DMS114 treated with DMSO at 0.1 percent for 48 hours (cell line): ENCODE data around the gene MBNL2.
"Not testable (repeated sequence)": the region's sequence is repeated elsewhere in the genome, so short reads cannot be mapped to it uniquely, and the experiment has no call there.

Experiments
- DNase-seq: peaks from one replicate; lab custom pipeline; 2025; ENCODE audit not compliant: unreplicated experiment; lab: John Stamatoyannopoulos, UW

The MBNL2 gene

GRCh38 chr13:97344265-97345175 lies 122.4 kb downstream of the MBNL2 start:
- DNase-seq = peak; percentile 4

GRCh38 chr13:97346097-97346496 lies 124.0 kb downstream of the MBNL2 start:
- no peak for DNase-seq

- no peak for DNase-seq
Observed at GRCh38 chr13:97346561-97347254, 124.6 kb downstream of the MBNL2 start.

GRCh38 chr13:97347255-97347932 lies 125.3 kb downstream of the MBNL2 start:
- no peak for DNase-seq

GRCh38 chr13:97348569-97349100 lies 126.5 kb downstream of the MBNL2 start:
- DNase-seq = no peak

- not testable (repeated sequence) for DNase-seq
Observed at GRCh38 chr13:97352012-97352411, 129.9 kb downstream of the MBNL2 start.

- DNase-seq = no peak
Observed at GRCh38 chr13:97352815-97353214, 130.7 kb downstream of the MBNL2 start.

GRCh38 chr13:97353927-97354675 lies 132.0 kb downstream of the MBNL2 start:
- DNase-seq = no peak

GRCh38 chr13:97354808-97355207 lies 132.7 kb downstream of the MBNL2 start:
- no peak for DNase-seq

- DNase-seq = no peak
Observed at GRCh38 chr13:97356592-97356991, 134.5 kb downstream of the MBNL2 start.

- DNase-seq = peak; percentile 39
Observed at GRCh38 chr13:97359181-97360057, 137.3 kb downstream of the MBNL2 start.

GRCh38 chr13:97360610-97361009 lies 138.5 kb downstream of the MBNL2 start:
- DNase-seq = no peak

GRCh38 chr13:97364031-97364430 lies 141.9 kb downstream of the MBNL2 start:
- no peak for DNase-seq

GRCh38 chr13:97364827-97365226 lies 142.7 kb downstream of the MBNL2 start:
- DNase-seq = no peak

GRCh38 chr13:97366172-97366688 lies 144.1 kb downstream of the MBNL2 start:
- DNase-seq = no peak

- DNase-seq = no peak
Observed at GRCh38 chr13:97367016-97367822, 145.1 kb downstream of the MBNL2 start.

- no peak for DNase-seq
Observed at GRCh38 chr13:97369261-97369893, 147.2 kb downstream of the MBNL2 start.

- DNase-seq = no peak
Observed at GRCh38 chr13:97371486-97372109, 149.5 kb downstream of the MBNL2 start.
